Effector memory CD4-positive, alpha-beta T cell (primary cell): ENCODE results near the gene GBE1.

Experiments
- DNase-seq, 3 donors: peaks; one replicate each; pipeline ENCODE4 v3.0.0-alpha.2; 2020
- H3K27ac ChIP-seq: 2 replicates; pipeline ENCODE4 v1.7.0; 2013; ENCODE audit warnings: mild to moderate bottlenecking, low read length, moderate library complexity; ENCODE audit not compliant: insufficient read depth, poor library complexity, severe bottlenecking
- H3K27me3 ChIP-seq: replicated peaks from 2 replicates; pipeline ENCODE4 v1.7.0; 2013; ENCODE audit warnings: mild to moderate bottlenecking, low read length; ENCODE audit not compliant: insufficient read depth, control insufficient read depth, poor library complexity, severe bottlenecking
- H3K36me3 ChIP-seq: 2 replicates; pipeline ENCODE4 v1.7.0; 2013; ENCODE audit warnings: mild to moderate bottlenecking, low read length, moderate library complexity; ENCODE audit not compliant: control insufficient read depth, insufficient read depth
- H3K4me1 ChIP-seq: 2 replicates; pipeline ENCODE4 v1.7.0; 2013; ENCODE audit warnings: low read length, mild to moderate bottlenecking; ENCODE audit not compliant: control insufficient read depth, insufficient read depth, poor library complexity, severe bottlenecking
- H3K4me3 ChIP-seq: 2 replicates; pipeline ENCODE4 v1.7.0; 2013; ENCODE audit warnings: low read length, low read depth, mild to moderate bottlenecking; ENCODE audit not compliant: insufficient read depth, poor library complexity, severe bottlenecking
- H3K9me3 ChIP-seq: 2 replicates; pipeline ENCODE4 v1.7.0; 2013; ENCODE audit warnings: mild to moderate bottlenecking, low read length, moderate library complexity; ENCODE audit not compliant: control insufficient read depth

GBE1 gene

DNA sequence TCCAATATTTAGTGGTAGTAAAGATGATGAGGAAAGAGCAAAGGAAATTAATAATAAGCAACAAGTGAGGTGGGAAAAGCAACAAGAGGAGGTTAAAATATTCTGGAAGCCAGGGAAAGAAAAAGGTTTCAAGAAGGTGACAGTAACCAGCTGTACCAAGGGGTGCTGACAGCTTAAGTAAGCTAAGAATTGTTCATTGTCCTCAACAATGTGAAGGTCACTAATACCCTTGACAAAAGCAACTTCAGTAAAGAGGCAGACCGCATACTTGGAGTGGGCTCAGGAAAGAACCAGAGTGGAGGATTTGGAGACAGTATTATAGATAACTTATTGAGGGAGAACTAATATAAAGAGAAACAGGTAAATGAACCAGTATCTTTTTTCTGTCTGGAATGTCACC is 116.2 kb downstream of the GBE1 start:
- Histone ChIP-seq H3K27me3 (no peaks in the 10 kb centered on the region), H3K27ac (no peak overlapping the region), H3K9me3 (no peaks in the 10 kb centered on the region), H3K36me3 (no peaks in the 10 kb centered on the region), H3K4me1 (no peaks in the 10 kb centered on the region), H3K4me3 (no peak overlapping the region)
- no peak for DNase-seq

DNA sequence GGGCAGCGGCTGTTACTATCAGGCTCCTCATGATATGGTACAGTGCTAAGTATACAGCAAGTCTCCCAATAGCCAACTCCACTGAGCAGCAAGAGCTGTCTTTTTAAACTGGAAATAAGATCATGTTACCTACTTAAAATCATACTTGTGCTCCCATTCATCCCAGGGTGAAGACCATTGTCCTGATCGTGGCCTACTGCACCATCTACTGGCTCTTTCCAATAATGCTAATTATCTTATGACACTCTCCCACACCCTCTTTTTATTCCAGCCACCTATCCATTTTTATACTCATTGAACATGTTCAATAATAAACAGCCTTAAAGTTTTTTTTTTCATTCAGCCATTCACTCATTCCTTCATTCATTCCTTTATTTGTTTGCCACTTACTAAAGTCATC is 117.7 kb downstream of the GBE1 start:
- no peaks in the 10 kb centered on the region for H3K4me1 ChIP-seq
- no peaks in the 10 kb centered on the region for H3K9me3 ChIP-seq
- no peak overlapping the region for H3K4me3 ChIP-seq
- no peak overlapping the region for H3K27ac ChIP-seq
- DNase-seq = no peak
- H3K27me3 ChIP-seq = no peaks in the 10 kb centered on the region
- no peaks in the 10 kb centered on the region for H3K36me3 ChIP-seq

DNA sequence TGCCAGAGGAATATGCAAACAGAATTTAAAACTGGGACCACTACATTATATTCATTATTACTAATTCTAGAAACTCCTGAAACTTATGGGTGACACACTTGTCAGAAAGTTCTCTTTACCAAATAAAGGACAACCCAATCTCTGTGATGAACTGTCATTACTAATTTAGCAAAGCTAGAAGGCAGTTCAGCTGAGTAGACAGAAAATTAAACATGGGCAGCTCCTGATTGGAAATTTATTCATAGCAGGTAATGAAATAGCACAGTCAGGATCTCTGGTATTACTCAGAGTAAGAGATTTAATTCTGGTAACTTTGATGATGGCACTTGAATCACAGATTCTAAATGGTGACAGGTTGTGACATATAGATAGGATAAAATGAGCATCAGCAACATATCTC is 123.0 kb downstream of the GBE1 start:
- no peak for DNase-seq
- Histone ChIP-seq H3K4me3 (no peak overlapping the region), H3K36me3 (no peaks in the 10 kb centered on the region), H3K27me3 (no peaks in the 10 kb centered on the region), H3K9me3 (no peaks in the 10 kb centered on the region), H3K4me1 (no peaks in the 10 kb centered on the region), H3K27ac (no peak overlapping the region)

DNA sequence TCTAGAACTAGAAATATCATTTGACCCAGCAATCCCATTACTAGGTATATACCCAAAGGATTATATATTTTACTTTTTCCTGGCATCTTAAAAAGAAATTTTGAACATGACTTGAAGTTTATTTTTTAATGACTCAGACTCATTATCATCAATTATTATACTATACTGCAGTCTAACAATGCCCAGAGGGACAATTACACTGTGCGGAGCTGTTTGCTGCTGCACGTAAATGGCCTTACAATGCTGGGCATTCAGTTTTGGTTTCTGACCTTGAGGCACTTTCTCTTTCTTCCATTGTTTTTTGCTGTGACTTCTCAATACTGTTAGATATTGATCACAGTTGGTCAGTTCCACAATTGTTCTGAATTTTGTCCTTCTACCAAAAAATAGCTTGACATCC is 128.8 kb downstream of the GBE1 start:
- no peaks in the 10 kb centered on the region for H3K9me3 ChIP-seq
- H3K27me3 ChIP-seq = no peaks in the 10 kb centered on the region
- H3K27ac ChIP-seq = no peak overlapping the region
- no peak overlapping the region for H3K4me3 ChIP-seq
- no peaks in the 10 kb centered on the region for H3K4me1 ChIP-seq
- H3K36me3 ChIP-seq = no peaks in the 10 kb centered on the region
- no peak for DNase-seq

DNA sequence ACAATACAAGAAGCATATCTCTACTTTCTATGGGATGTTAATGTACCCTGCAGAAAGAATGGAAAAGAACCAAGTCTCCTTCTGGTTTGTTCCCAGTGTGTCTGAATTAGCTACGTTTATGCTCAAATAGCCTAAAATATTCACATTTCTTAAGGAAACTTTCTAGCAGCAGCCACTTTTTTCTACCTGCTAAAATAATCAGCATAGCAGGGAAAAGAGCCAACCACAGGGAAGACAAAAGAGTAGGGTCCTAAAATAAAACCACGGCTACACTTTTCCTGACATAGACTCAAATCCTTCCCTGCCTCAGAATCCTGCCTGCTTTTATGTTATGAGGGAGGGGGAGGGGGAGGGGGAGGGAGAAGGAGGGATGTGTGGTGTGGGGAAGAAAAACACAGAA is 136.7 kb downstream of the GBE1 start:
- Histone ChIP-seq H3K27me3 (no peaks in the 10 kb centered on the region), H3K4me3 (no peak overlapping the region), H3K36me3 (no peaks in the 10 kb centered on the region), H3K4me1 (no peaks in the 10 kb centered on the region), H3K9me3 (no peaks in the 10 kb centered on the region), H3K27ac (no peak overlapping the region)
- no peak for DNase-seq

DNA sequence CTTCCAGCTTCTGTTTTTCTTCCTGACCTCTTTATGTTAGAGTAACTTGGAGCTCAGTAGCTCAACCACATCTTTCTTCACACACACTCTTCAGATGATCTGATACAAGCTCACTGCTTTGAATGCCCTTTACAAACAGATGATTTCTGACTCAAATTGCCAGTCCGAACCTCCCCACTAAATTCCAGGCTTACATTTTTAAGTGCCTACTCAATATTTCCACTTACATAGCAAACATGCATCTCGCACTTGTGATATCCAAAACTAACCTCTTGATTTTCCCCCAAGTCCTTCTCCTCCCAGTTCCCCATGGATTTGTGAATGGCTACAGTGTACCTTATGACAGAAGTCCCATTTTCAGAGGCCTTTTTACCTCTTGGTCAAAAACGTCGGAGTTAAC is 139.1 kb downstream of the GBE1 start:
- no peaks in the 10 kb centered on the region for H3K9me3 ChIP-seq
- DNase-seq = no peak
- no peaks in the 10 kb centered on the region for H3K27me3 ChIP-seq
- H3K27ac ChIP-seq = no peak overlapping the region
- H3K36me3 ChIP-seq = no peaks in the 10 kb centered on the region
- no peak overlapping the region for H3K4me3 ChIP-seq
- H3K4me1 ChIP-seq = no peaks in the 10 kb centered on the region

DNA sequence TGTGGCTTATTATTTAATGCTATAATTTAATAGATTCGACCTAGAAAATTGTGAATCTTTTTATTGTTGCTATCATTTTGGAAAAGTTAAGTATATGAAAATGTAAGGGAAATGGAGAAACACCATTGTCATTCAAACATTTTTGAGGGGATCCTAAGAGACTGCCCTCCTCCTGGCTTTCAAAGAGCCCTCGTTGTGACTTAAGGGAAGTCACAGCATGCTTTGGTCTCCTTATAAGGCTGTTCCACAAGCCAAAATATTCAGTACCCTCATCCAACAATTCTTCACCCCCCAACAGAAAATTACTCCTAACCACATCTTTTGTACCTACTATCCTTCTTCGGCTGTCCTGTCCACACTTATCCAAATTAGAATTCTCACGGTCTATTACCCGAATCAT is 140.2 kb downstream of the GBE1 start:
- Histone ChIP-seq H3K4me1 (no peaks in the 10 kb centered on the region), H3K4me3 (no peak overlapping the region), H3K9me3 (no peaks in the 10 kb centered on the region), H3K36me3 (no peaks in the 10 kb centered on the region), H3K27me3 (no peaks in the 10 kb centered on the region), H3K27ac (no peak overlapping the region)
- DNase-seq = no peak

DNA sequence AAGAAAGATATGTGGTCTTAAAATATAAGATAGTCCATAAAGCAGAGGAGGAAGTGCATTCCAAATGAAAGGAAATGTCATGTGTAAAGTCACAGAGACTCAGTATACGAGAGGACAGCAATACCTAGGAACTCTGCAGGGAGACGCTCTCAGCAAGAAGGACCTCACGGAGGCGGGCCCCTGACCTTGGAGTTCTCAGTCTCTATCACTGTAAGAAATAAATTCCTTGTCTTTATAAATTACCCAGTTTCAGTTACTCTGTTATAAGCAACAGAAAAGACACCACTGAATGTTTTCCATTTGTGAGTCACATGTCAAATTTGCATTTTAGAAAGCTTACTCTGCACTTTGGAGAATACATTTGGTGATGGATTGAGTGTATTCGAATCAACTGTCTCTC is 140.6 kb downstream of the GBE1 start:
- Histone ChIP-seq H3K4me1 (no peaks in the 10 kb centered on the region), H3K27ac (no peak overlapping the region), H3K4me3 (no peak overlapping the region), H3K9me3 (no peaks in the 10 kb centered on the region), H3K27me3 (no peaks in the 10 kb centered on the region), H3K36me3 (no peaks in the 10 kb centered on the region)
- DNase-seq = no peak

- no peak overlapping the region for H3K27ac ChIP-seq
- H3K36me3 ChIP-seq = no peaks in the 10 kb centered on the region
- no peak overlapping the region for H3K4me3 ChIP-seq
- no peaks in the 10 kb centered on the region for H3K27me3 ChIP-seq
- H3K9me3 ChIP-seq = no peaks in the 10 kb centered on the region
- no peaks in the 10 kb centered on the region for H3K4me1 ChIP-seq
- no peak for DNase-seq
Observed at GRCh38 chr3:81612768-81613167, 148.7 kb downstream of the GBE1 start.

DNA sequence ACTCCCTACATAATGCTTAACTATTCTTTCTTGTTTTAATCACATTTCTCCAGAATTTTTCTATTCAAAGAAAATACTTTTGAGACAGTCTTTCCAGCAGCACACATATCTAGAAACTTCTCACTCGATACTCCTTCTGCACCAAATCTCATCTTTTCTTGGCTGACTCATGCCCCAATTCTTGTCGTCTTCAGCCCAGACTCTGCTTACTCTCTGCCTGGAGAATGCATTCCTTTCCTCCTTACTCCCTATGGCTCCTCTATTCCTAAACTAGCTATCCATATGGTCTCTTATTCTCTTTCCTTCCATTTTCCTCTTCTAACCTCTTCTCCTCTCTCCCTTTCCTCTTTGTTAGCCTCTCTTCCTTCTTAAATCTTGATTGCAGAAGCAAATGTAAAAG is 158.7 kb downstream of the GBE1 start:
- Histone ChIP-seq H3K36me3 (no peaks in the 10 kb centered on the region), H3K9me3 (no peaks in the 10 kb centered on the region), H3K27ac (no peak overlapping the region), H3K27me3 (no peaks in the 10 kb centered on the region), H3K4me1 (no peaks in the 10 kb centered on the region), H3K4me3 (no peak overlapping the region)
- DNase-seq = no peak

DNA sequence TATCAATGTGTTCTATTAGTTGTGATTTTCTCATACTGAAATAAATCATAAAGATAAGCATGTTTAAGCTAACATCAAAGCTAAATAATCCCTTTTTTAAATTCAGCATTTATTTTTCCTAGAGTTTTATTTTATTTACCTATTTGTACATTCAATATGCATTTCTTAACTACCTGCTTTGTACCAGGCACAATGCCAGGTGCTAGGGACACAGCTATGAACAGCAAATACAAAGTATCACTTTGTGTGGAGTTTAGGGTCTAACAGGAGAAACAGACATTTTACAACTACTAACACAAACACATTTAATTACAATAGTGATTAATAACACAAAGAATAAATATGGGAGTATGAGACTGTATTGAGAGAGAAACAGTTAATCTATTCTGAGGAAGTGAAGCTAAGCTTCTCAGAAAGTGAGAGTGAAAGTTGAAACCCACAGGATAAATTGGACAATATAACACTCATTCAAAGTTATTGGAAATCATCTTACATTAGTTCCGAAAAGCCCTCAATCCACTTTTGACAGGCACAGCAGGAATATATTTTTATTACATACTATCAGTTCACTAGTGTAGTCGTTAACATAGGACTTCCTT is 159.6 kb downstream of the GBE1 start:
- H3K9me3 ChIP-seq = no peaks in the 10 kb centered on the region
- H3K36me3 ChIP-seq = no peaks in the 10 kb centered on the region
- no peaks in the 10 kb centered on the region for H3K27me3 ChIP-seq
- no peak overlapping the region for H3K4me3 ChIP-seq
- DNase-seq = no peak
- H3K4me1 ChIP-seq = no peaks in the 10 kb centered on the region
- H3K27ac ChIP-seq = no peak overlapping the region
